Testis (tissue), 2 donors: Measurements from ENCODE around the gene PRR36.

Experiments
- CTCF ChIP-seq, 3 experiments: fragments of 450-650 bp in 2 of 3; fragments of 200-600 bp in 1 of 3; sonication (generic) in 1 of 3; IDR thresholded peaks; one replicate each; pipeline ENCODE4 v1.5.1; 2016 to 2019; ENCODE audit warnings: antibody characterized with exemption in 3 of 3, mild to moderate bottlenecking in 2 of 3, moderate library complexity in 1 of 3
- POLR2A ChIP-seq: fragments of 450-650 bp; IDR thresholded peaks from one replicate; pipeline ENCODE4 v1.6.1; 2017; ENCODE audit warnings: antibody characterized with exemption, mild to moderate bottlenecking, moderate library complexity

- TF ChIP-seq CTCF (IDR thresholded peaks at IDR 0.05) (no peak), POLR2A (no peak)
Measured at GRCh38 chr19:7850000-7850813, 24.0 kb downstream of the PRR36 start.
